Measurements from ENCODE around the gene COL4A1. TPM values are rescaled to one million over a fixed set of nuclear protein-coding genes. Genes with fewer than 3 reads are reported as not detected.

COL4A1 gene
- total and polyA plus RNA-seq, 2 experiments from 2014 or later = 184 to 519 TPM

GRCh38 chr13:110208116-110208515 is 98.8 kb downstream of the COL4A1 start:
- H3K9ac ChIP-seq = no peak overlapping the region
- no peak overlapping the region for H3K4me3 ChIP-seq
- no peaks in the 10 kb centered on the region for H3K9me3 ChIP-seq (ENCODE audit: low read depth)
- no peak for DNase-seq
- in situ Hi-C loops (cut with MboI) = no loop called here
- H3K27ac ChIP-seq = no peak overlapping the region
- no peaks in the 10 kb centered on the region for H3K79me2 ChIP-seq (ENCODE audit: insufficient read depth)
- H3K9me2 ChIP-seq (ENCODE audit: insufficient read depth) = no peaks in the 10 kb centered on the region
- H3K27me3 ChIP-seq (replicated peaks; ENCODE audit: insufficient read depth) = no peaks in the 10 kb centered on the region
- TF ChIP-seq EZH2phosphoT487 (IDR thresholded peaks at IDR 0.05; ENCODE audit: insufficient read depth, low read depth) = no peak
- no peak for TF ChIP-seq EZH2 (IDR thresholded peaks at IDR 0.05; ENCODE audit: insufficient read depth, poor library complexity, severe bottlenecking)
- H3F3A ChIP-seq (ENCODE audit: insufficient read depth) = no peaks in the 10 kb centered on the region
- 95 to 98% methylated on average over 10 of the region's 10 CpGs for WGBS, 2 experiments (ENCODE audit: low coverage in 1 of 2, low lambda C conversion rate in 2 of 2, missing lambda C conversion rate in 2 of 2)
- no peak overlapping the region for H3K4me2 ChIP-seq (ENCODE audit: unreplicated experiment)
- H3K36me3 ChIP-seq (ENCODE audit: low read depth) = peaks cover 24% of the 10 kb centered on the region; the same call in 1 of the 2 replicates
- no peaks in the 10 kb centered on the region for H3K4me1 ChIP-seq (ENCODE audit: insufficient read depth)
- H2AFZ ChIP-seq = no peak overlapping the region
- H4K20me1 ChIP-seq (ENCODE audit: insufficient read depth) = no peaks in the 10 kb centered on the region

- H2AFZ ChIP-seq = no peak overlapping the region
- in situ Hi-C loops (cut with MboI) = no loop called here
- DNase-seq = no peak
- no peak overlapping the region for H3K4me2 ChIP-seq (ENCODE audit: unreplicated experiment)
- no peaks in the 10 kb centered on the region for H3F3A ChIP-seq (ENCODE audit: insufficient read depth)
- H4K20me1 ChIP-seq (ENCODE audit: insufficient read depth) = no peaks in the 10 kb centered on the region
- H3K36me3 ChIP-seq (ENCODE audit: low read depth) = peaks cover 24% of the 10 kb centered on the region; the same call in 1 of the 2 replicates
- no peaks in the 10 kb centered on the region for H3K9me3 ChIP-seq (ENCODE audit: low read depth)
- no peaks in the 10 kb centered on the region for H3K27me3 ChIP-seq (replicated peaks; ENCODE audit: insufficient read depth)
- no peaks in the 10 kb centered on the region for H3K79me2 ChIP-seq (ENCODE audit: insufficient read depth)
- no peak overlapping the region for H3K4me3 ChIP-seq
- H3K9me2 ChIP-seq (ENCODE audit: insufficient read depth) = no peaks in the 10 kb centered on the region
- no peak for TF ChIP-seq EZH2 (IDR thresholded peaks at IDR 0.05; ENCODE audit: insufficient read depth, poor library complexity, severe bottlenecking)
- TF ChIP-seq EZH2phosphoT487 (IDR thresholded peaks at IDR 0.05; ENCODE audit: insufficient read depth, low read depth) = no peak
- WGBS, 2 experiments (ENCODE audit: low coverage in 1 of 2, low lambda C conversion rate in 2 of 2, missing lambda C conversion rate in 2 of 2) = 72 to 87% methylated on average over 2 of the region's 2 CpGs
- no peak overlapping the region for H3K27ac ChIP-seq
- H3K4me1 ChIP-seq (ENCODE audit: insufficient read depth) = no peaks in the 10 kb centered on the region
- no peak overlapping the region for H3K9ac ChIP-seq
Observed at GRCh38 chr13:110206996-110207395, 100.0 kb downstream of the COL4A1 start.

- no peak for DNase-seq
- Histone ChIP-seq H3K9ac (no peak overlapping the region), H3K27ac (no peak overlapping the region), H3K4me1 (ENCODE audit: insufficient read depth) (no peaks in the 10 kb centered on the region), H2AFZ (no peak overlapping the region), H3F3A (ENCODE audit: insufficient read depth) (no peaks in the 10 kb centered on the region), H3K79me2 (ENCODE audit: insufficient read depth) (no peaks in the 10 kb centered on the region), H3K9me2 (ENCODE audit: insufficient read depth) (no peaks in the 10 kb centered on the region), H4K20me1 (ENCODE audit: insufficient read depth) (no peaks in the 10 kb centered on the region), H3K27me3 (replicated peaks; ENCODE audit: insufficient read depth) (no peaks in the 10 kb centered on the region), H3K4me2 (ENCODE audit: unreplicated experiment) (no peak overlapping the region), H3K36me3 (ENCODE audit: low read depth) (peaks cover 24% of the 10 kb centered on the region; the same call in 1 of the 2 replicates), H3K9me3 (ENCODE audit: low read depth) (no peaks in the 10 kb centered on the region), H3K4me3 (no peak overlapping the region)
- no peak for TF ChIP-seq EZH2 (IDR thresholded peaks at IDR 0.05; ENCODE audit: insufficient read depth, poor library complexity, severe bottlenecking)
- TF ChIP-seq EZH2phosphoT487 (IDR thresholded peaks at IDR 0.05; ENCODE audit: insufficient read depth, low read depth) = no peak
- 80 to 88% methylated on average over 8 of the region's 8 CpGs for WGBS, 2 experiments (ENCODE audit: low coverage in 1 of 2, low lambda C conversion rate in 2 of 2, missing lambda C conversion rate in 2 of 2)
- in situ Hi-C loops (cut with MboI) = no loop called here
Observed at GRCh38 chr13:110206185-110206584, 100.8 kb downstream of the COL4A1 start.

GRCh38 chr13:110201114-110201513 is 105.8 kb downstream of the COL4A1 start:
- Histone ChIP-seq H4K20me1 (ENCODE audit: insufficient read depth) (no peaks in the 10 kb centered on the region), H3K27ac (no peak overlapping the region), H3F3A (ENCODE audit: insufficient read depth) (no peaks in the 10 kb centered on the region), H2AFZ (no peak overlapping the region), H3K36me3 (ENCODE audit: low read depth) (peaks cover 14% of the 10 kb centered on the region; the same call in 1 of the 2 replicates), H3K4me3 (no peak overlapping the region), H3K79me2 (ENCODE audit: insufficient read depth) (no peaks in the 10 kb centered on the region), H3K9ac (no peak overlapping the region), H3K9me3 (ENCODE audit: low read depth) (no peaks in the 10 kb centered on the region), H3K4me2 (ENCODE audit: unreplicated experiment) (no peak overlapping the region), H3K4me1 (ENCODE audit: insufficient read depth) (no peaks in the 10 kb centered on the region), H3K27me3 (replicated peaks; ENCODE audit: insufficient read depth) (no peaks in the 10 kb centered on the region), H3K9me2 (ENCODE audit: insufficient read depth) (no peaks in the 10 kb centered on the region)
- in situ Hi-C loops (cut with MboI) = no loop called here
- no peak for DNase-seq
- WGBS, 2 experiments (ENCODE audit: low coverage in 1 of 2, low lambda C conversion rate in 2 of 2, missing lambda C conversion rate in 2 of 2) = 91 to 92% methylated on average over 2 to 4 of the region's 4 CpGs
- no peak for TF ChIP-seq EZH2 (IDR thresholded peaks at IDR 0.05; ENCODE audit: insufficient read depth, poor library complexity, severe bottlenecking)
- no peak for TF ChIP-seq EZH2phosphoT487 (IDR thresholded peaks at IDR 0.05; ENCODE audit: insufficient read depth, low read depth)

Measured in GM23248 (cell line).